ENCODE data around the gene RPS2.

Gene RPS2

DNA sequence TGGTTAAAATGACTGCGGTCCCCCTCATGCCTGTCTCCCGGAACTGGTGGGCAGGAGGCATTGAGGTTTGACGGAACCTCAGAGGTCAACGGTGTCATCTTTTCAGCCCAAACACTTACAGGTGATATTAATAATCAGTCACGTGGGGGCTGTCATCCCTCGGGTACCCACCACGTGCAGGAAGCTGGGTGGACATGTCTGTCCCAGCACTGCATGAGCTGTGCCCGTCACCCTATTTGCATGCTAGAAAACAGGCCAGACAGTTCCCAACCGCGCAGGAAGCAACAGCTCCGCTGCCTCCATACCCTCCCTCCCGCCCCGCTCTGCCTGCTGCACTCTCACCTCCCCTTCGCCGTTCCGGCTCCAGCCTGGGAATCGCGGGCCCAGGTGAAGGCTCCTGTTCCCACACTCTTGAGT, 26.5 kb upstream of the RPS2 start:
- Mint-ChIP-seq H3K4me1 (ENCODE audit: low read depth) (peaks cover 27% of the 10 kb centered on the region), H3K27ac (peak overlapping the region; percentile 76), H3K36me3 (ENCODE audit: low read depth) (peaks cover 18% of the 10 kb centered on the region), H3K27me3 (peaks cover 29% of the 10 kb centered on the region), H3K4me3 (peak overlapping the region; percentile 63), H3K9me3 (peaks cover 2% of the 10 kb centered on the region)
- DNase-seq, result peak; percentile 65

DNA sequence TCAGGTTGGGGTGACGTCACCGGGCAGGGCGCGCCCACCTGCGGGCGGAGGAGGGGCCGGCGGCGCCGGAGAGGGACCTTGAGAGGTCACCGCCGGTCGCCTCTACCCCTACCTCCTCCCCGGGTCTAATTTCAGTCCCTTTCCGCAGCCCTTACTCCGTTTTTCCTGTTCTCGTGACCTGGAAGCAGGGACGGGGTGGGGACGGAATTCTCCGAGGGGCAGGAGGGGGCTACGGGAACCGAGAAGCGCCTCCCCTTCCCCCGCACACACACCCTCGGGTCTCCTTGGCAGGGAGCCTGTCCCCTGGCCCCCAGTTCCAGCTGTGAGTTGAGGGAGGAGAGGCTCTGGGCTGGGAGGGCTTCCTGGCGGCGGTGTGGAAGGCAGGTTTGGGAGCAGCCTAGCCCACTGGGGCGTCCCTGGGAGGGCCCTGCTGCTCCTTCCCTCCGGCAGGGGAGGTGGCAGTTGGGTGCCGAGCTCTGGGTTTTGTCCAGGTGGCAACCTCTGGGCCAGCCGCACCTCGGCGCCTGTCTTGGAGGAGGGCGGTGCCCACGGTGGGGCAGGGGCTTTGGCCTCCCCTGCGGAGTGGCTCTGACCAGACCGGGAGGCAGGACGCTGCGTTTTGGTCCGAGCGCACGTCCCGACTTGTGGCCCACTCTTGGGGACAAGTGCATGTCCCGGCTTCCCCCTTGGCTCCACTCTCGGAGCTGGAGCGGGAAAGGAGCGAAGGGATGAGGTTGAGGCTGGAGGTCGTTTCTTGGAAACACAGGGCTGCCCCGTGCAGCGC, 25.9 kb upstream of the RPS2 start:
- H3K27ac Mint-ChIP-seq, result peak overlapping the region; percentile 76
- peak; percentile 57 for DNase-seq
- H3K27me3 Mint-ChIP-seq, result peaks cover 29% of the 10 kb centered on the region
- H3K9me3 Mint-ChIP-seq, result peaks cover 2% of the 10 kb centered on the region
- H3K4me1 Mint-ChIP-seq (ENCODE audit: low read depth), result peaks cover 27% of the 10 kb centered on the region
- H3K36me3 Mint-ChIP-seq (ENCODE audit: low read depth), result peaks cover 21% of the 10 kb centered on the region
- peak overlapping the region; percentile 63 for H3K4me3 Mint-ChIP-seq

DNA sequence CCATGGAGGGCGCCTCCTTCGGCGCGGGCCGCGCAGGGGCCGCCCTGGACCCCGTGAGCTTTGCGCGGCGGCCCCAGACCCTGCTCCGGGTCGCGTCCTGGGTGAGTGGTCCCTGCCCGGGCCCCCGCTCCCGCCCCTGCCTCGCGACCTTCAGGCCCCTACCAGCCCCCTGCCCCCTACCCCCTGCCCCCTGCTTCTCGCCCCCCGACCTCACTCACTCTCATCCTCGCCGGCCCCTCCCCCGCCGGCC, 25.4 kb upstream of the RPS2 start:
- DNase-seq, result no peak
- Mint-ChIP-seq H3K4me1 (ENCODE audit: low read depth) (peaks cover 33% of the 10 kb centered on the region), H3K27ac (no peak overlapping the region), H3K27me3 (peaks cover 29% of the 10 kb centered on the region), H3K4me3 (no peak overlapping the region), H3K9me3 (peaks cover 2% of the 10 kb centered on the region), H3K36me3 (ENCODE audit: low read depth) (peaks cover 21% of the 10 kb centered on the region)

DNA sequence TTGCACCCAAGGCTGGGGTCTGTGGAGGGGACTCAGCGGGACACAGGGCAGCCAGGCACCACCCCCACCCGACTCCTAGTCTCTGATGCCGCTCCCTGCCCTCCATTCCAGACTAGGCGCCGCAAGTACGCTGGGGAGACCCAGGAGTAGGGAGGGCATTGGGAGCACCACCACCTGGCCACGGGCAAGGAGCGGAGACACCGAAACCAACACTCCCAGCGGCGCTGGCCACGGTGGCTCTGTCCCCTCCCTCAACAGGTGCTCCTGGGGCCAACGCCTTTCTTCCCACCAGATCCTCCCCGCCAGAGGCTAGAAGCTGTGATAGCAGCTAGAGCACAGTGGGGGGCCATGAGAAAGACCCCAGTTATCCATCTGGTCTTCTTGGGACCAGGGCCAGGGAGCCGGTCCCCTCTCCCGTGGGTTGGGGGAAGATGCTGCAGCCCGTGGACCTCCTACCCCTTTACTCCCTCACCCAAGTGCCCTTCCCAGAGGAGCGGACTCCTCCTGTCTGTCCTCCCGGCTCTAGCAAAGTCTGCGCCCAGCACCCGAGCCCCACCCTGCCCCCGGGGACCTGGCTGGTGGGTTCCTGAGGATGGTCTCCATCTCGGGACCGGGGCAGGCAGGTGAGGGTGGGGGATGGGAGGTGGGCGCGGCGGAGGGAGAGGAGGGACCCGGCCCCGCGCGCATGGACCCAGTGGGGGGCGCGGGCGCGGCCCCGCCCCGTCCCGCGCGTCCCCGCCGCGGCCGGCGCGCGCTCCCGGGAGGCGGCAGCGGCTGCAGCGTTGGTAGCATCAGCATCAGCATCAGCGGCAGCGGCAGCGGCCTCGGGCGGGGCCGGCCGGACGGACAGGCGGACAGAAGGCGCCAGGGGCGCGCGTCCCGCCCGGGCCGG, 24.8 kb upstream of the RPS2 start, which contains the start of gene SYNGR3:
Gene SYNGR3 (plus strand): TSS at position 762 of the 892 bp plus-strand sequence. CDS start 133 bp downstream, outside the sequence.
- Mint-ChIP-seq H3K36me3 (ENCODE audit: low read depth) (peaks cover 25% of the 10 kb centered on the region), H3K27me3 (peaks cover 29% of the 10 kb centered on the region), H3K4me3 (peak within 1 kb of the TSS; percentile 63), H3K27ac (peak within 1 kb of the TSS; percentile 53), H3K4me1 (ENCODE audit: low read depth) (peaks cover 38% of the 10 kb centered on the region), H3K9me3 (peaks cover 2% of the 10 kb centered on the region)
- DNase-seq, result no peak

DNA sequence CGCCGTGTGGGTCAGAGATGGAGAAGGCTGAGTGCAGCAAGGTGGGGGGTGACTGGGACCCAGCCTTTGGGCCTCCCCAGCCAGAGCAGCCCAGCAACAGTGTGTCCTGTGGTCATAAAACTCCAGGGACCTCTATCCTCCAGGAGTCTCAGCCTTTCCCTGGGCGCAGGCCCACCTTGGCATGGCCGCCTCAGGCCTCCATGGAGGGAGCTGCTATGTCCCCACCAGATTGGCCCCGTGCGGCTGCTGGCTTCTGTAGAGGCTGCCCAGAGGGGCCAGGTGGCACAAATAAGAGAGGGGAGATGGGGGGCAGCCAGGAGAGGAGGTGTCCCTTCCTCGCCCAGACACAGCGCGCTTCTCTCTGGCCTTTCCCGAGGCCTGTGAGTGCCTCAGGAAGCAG, 22.6 kb upstream of the RPS2 start:
- peaks cover 26% of the 10 kb centered on the region for H3K36me3 Mint-ChIP-seq (ENCODE audit: low read depth)
- H3K9me3 Mint-ChIP-seq, result no peaks in the 10 kb centered on the region
- H3K27me3 Mint-ChIP-seq, result peaks cover 40% of the 10 kb centered on the region
- H3K4me3 Mint-ChIP-seq, result no peak overlapping the region
- peaks cover 32% of the 10 kb centered on the region for H3K4me1 Mint-ChIP-seq (ENCODE audit: low read depth)
- no peak for DNase-seq
- H3K27ac Mint-ChIP-seq, result no peak overlapping the region

DNA sequence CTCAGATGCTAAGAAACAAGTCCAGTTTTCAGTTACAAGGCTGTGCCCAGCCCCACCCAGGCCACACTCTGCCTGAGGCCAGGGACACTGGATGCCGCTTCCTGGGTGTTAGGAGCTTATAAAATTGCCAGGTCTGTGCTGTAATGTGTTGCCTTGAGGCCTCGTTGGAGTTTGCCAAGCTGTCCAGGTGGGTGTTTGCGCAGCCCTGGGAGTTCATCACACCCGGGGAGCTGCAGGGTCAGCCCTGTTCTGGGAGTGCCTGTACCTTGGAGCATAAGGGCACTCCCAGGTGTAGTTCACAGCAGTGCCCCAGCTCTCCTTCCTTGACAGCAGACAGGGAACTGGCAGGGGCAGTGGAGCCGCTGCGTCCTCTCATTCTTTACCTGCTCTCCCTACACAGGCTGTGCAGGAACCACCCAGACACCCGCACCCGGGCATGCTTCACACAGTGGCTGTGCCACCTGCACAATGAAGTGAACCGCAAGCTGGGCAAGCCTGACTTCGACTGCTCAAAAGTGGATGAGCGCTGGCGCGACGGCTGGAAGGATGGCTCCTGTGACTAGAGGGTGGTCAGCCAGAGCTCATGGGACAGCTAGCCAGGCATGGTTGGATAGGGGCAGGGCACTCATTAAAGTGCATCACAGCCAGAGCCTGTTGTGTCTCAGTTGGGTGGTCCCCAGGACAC, 21.0 kb upstream of the RPS2 start:
- peaks cover 47% of the 10 kb centered on the region for H3K27me3 Mint-ChIP-seq
- peak overlapping the region; percentile 88 for H3K4me3 Mint-ChIP-seq
- no peaks in the 10 kb centered on the region for H3K9me3 Mint-ChIP-seq
- no peak for DNase-seq
- peaks cover 26% of the 10 kb centered on the region for H3K36me3 Mint-ChIP-seq (ENCODE audit: low read depth)
- H3K27ac Mint-ChIP-seq, result peak overlapping the region; percentile 68
- peaks cover 23% of the 10 kb centered on the region for H3K4me1 Mint-ChIP-seq (ENCODE audit: low read depth)

DNA sequence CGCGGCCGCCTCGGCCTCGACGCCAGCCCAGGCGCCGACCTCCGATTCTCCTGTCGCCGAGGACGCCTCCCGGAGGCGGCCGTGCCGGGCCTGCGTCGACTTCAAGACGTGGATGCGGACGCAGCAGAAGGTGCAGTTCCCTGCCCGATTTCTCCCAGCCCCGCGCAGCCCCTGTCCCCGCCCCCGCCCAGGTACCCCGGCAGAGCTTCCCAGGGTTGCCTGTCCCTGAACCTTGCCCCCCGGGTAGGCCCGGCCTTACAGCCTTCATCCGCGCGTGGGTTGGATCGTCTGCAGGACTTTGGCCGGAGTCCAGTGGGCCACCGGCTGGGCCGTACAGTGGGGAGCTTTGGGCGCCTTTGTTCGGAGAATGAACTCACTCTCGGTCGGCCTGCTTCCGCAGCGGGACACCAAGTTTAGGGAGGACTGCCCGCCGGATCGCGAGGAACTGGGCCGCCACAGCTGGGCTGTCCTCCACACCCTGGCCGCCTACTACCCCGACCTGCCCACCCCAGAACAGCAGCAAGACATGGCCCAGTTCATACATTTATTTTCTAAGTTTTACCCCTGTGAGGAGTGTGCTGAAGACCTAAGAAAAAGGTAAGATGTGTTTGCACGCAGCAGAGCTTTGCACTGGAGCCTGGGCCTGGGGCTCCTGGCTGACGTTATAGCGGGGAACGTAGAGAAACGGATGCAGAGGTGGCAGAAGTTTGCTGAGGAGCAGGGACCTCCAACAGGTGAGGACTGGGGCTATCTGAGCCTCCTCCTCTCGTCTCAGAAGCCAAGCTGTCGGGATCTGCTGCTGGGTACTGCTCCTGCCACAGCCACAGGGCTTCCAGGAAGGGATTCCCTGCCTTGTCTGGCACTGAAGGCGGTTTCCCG, 20.0 kb upstream of the RPS2 start:
- peaks cover 26% of the 10 kb centered on the region for H3K36me3 Mint-ChIP-seq (ENCODE audit: low read depth)
- peaks cover 52% of the 10 kb centered on the region for H3K27me3 Mint-ChIP-seq
- no peak for DNase-seq
- no peaks in the 10 kb centered on the region for H3K9me3 Mint-ChIP-seq
- peak overlapping the region; percentile 88 for H3K4me3 Mint-ChIP-seq
- peaks cover 20% of the 10 kb centered on the region for H3K4me1 Mint-ChIP-seq (ENCODE audit: low read depth)
- peak overlapping the region; percentile 68 for H3K27ac Mint-ChIP-seq

DNA sequence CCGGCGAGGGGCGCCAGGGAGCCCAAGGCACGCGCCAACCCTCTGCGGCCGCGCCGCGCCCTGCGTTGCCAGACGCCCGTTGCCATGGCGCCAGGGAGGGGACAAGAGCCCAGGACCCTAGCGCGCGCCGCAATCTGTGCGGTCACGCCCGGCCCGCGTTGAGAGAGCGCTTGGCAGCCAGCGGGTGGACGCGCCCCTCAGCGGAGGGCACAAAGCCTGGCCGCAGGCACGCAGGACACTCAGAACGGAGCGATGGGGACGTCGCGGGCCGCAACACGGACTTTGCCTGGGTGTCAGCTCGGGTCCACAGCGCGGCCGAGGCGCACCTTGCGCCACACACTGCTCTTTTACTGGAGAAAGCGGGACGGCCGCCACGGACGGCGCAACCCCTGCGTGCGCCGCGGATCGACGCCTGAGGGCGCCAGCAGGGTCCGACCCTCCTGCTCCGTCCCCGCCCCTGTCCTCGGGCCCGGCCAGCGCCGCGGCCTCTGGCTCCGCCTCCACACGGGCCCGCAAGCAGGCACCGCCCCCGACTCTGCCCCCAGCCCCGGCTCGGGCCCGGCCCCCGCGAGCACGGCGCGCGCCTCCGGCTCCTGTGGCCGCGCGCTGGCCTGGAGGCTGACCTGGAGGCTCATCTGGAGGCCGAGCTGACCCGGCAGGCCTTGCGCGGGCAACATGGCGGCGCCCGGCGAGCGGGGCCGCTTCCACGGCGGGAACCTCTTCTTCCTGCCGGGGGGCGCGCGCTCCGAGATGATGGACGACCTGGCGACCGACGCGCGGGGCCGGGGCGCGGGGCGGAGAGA, 19.1 kb upstream of the RPS2 start, which contains the start of gene GFER:
Gene GFER (plus strand): TSS at position 650 of the 803 bp plus-strand sequence. CDS start 26 bp downstream, at position 676.
- peaks cover 47% of the 10 kb centered on the region for H3K27me3 Mint-ChIP-seq
- peaks cover 20% of the 10 kb centered on the region for H3K4me1 Mint-ChIP-seq (ENCODE audit: low read depth)
- no peaks in the 10 kb centered on the region for H3K9me3 Mint-ChIP-seq
- H3K27ac Mint-ChIP-seq, result peak within 1 kb of the TSS; percentile 68
- peaks cover 28% of the 10 kb centered on the region for H3K36me3 Mint-ChIP-seq (ENCODE audit: low read depth)
- H3K4me3 Mint-ChIP-seq, result peak within 1 kb of the TSS; percentile 88
- DNase-seq, result peak; percentile 85

DNA sequence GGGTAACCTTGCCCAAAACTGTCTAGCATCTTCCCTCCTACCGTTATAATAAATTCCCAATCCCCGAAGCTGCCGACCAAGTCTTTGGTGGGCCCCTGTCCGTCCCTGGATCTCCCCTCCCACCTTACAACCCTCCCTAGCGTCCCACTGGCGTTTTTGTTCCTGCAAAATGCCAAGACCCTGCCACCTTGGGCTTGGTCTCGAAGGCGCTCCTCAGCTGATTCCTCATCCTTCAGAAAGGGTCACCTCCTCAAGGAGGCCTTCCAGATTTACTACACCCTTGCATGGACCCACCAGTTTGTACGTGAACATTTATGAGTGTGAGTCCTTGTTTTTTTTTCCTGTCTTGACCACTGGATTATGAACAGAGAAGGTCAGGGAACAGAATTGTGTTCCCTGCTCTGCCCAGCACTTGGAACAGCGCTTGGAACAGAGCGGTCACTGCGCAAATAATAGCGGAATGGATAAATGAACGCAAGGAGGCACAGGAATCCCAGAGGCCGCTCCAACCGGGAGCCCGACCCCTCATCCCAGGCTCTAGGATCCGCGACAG, 18.4 kb upstream of the RPS2 start:
- Mint-ChIP-seq H3K4me1 (ENCODE audit: low read depth) (peaks cover 20% of the 10 kb centered on the region), H3K36me3 (ENCODE audit: low read depth) (peaks cover 33% of the 10 kb centered on the region), H3K27ac (no peak overlapping the region), H3K9me3 (no peaks in the 10 kb centered on the region), H3K27me3 (peaks cover 43% of the 10 kb centered on the region), H3K4me3 (peak overlapping the region; percentile 70)
- no peak for DNase-seq

DNA sequence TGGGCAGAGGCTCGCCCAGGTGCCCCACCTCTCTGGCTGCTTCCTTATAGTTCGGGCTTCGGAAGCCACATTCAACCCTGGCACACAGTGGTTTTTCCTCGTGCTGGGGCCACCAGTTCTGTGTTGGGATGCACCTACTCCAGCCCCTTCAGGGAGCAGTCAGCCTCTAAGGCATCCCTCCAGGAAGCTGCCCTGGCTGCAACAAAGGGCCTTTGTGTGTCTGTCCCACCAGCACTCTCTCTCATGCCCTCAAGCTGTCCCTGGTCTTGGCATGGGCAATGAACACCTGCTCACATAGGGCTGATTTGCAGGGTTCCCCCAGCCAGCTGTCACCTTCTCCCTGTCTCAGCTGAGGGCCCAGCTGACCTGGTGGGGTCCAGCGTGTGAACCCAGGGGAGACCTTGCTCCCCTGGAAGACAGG, 17.4 kb upstream of the RPS2 start:
- Mint-ChIP-seq H3K9me3 (no peaks in the 10 kb centered on the region), H3K4me1 (ENCODE audit: low read depth) (peaks cover 20% of the 10 kb centered on the region), H3K4me3 (no peak overlapping the region), H3K36me3 (ENCODE audit: low read depth) (peaks cover 43% of the 10 kb centered on the region), H3K27ac (no peak overlapping the region), H3K27me3 (peaks cover 39% of the 10 kb centered on the region)
- DNase-seq, result no peak

DNA sequence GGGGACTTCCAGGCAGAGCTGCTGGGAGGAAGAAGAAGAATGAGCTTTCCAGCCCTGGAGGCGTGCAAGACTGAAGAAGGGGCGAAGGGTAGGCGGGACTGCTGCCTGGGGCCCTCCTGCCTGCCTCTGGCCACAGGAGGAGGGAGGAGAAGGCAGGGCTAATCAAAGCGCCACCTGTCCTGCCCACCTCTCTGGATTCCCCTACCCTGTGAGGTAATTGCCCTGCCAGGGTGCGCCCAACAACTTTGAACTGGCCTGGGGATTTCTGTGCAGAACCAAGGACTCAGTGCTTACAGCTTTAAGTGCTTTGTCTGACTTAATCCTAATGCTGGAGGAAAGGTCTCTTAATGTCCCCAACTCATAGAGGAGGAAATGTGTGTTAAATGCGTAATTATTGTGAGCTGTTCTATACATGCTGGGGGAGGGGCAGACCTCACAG, 16.8 kb upstream of the RPS2 start, which contains the start of gene NOXO1:
Gene NOXO1 (minus strand): TSS at position 72 of the 439 bp plus-strand sequence. CDS start 290 bp downstream, outside the sequence.
- peaks cover 43% of the 10 kb centered on the region for H3K36me3 Mint-ChIP-seq (ENCODE audit: low read depth)
- peaks cover 39% of the 10 kb centered on the region for H3K27me3 Mint-ChIP-seq
- H3K4me1 Mint-ChIP-seq (ENCODE audit: low read depth), result peaks cover 20% of the 10 kb centered on the region
- H3K4me3 Mint-ChIP-seq, result no peak within 1 kb of the TSS
- no peaks in the 10 kb centered on the region for H3K9me3 Mint-ChIP-seq
- no peak for DNase-seq
- peak within 1 kb of the TSS; percentile 66 for H3K27ac Mint-ChIP-seq

DNA sequence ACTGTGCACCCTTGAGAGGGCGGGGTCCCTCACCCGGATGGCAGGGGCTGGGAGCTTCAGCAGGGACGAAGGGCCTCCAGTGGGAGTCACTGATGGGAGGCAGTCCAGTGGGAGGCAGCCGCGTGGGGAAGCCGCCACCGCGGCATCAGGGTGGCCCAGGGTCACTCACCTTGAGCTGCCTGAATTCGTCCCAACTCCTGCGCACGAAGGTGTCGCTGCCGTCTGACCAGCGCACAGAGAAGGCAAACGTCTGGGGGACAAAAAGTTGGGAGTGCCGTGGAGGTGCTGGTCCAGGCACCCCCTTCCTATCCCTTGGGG, 16.1 kb upstream of the RPS2 start:
- no peak overlapping the region for H3K4me3 Mint-ChIP-seq
- no peaks in the 10 kb centered on the region for H3K9me3 Mint-ChIP-seq
- H3K36me3 Mint-ChIP-seq (ENCODE audit: low read depth), result peaks cover 43% of the 10 kb centered on the region
- peaks cover 20% of the 10 kb centered on the region for H3K4me1 Mint-ChIP-seq (ENCODE audit: low read depth)
- DNase-seq, result no peak
- no peak overlapping the region for H3K27ac Mint-ChIP-seq
- peaks cover 39% of the 10 kb centered on the region for H3K27me3 Mint-ChIP-seq

Data from activated T-cell treated with anti-CD3 and anti-CD28 coated beads, Interleukin-2, amount 50 U/mL, for 24 hours (primary cell).